Activated T-cell treated with anti-CD3 and anti-CD28 coated beads, Interleukin-2, amount 50 U/mL, for 24 hours (primary cell): ENCODE measurements around the gene RIOX2.

ENCODE experiments used
- DNase-seq: peaks from one replicate; pipeline ENCODE4 v3.0.0-alpha.2; 2020
- H3K27ac Mint-ChIP-seq: 2 replicates; pipeline ENCODE4 v1.8.0; 2020; ENCODE audit warnings: mild to moderate bottlenecking, mixed read lengths
- H3K27me3 Mint-ChIP-seq: 2 replicates; pipeline ENCODE4 v1.8.0; 2020; ENCODE audit warnings: mixed read lengths
- H3K36me3 Mint-ChIP-seq: 2 replicates; pipeline ENCODE4 v1.8.0; 2020; ENCODE audit warnings: low read depth, mixed read lengths
- H3K4me1 Mint-ChIP-seq: 2 replicates; pipeline ENCODE4 v1.8.0; 2020; ENCODE audit warnings: low read depth, mixed read lengths
- H3K4me3 Mint-ChIP-seq: 2 replicates; pipeline ENCODE4 v1.8.0; 2020; ENCODE audit warnings: mild to moderate bottlenecking, moderate library complexity, mixed read lengths
- H3K9me3 Mint-ChIP-seq: 2 replicates; pipeline ENCODE4 v1.8.0; 2020; ENCODE audit warnings: mixed read lengths

RIOX2 gene

GRCh38 chr3:97892852-97893251, 79.4 kb downstream of the RIOX2 start:
- Mint-ChIP-seq H3K4me3 (no peak overlapping the region), H3K27ac (no peak overlapping the region), H3K36me3 (peaks cover 18% of the 10 kb centered on the region), H3K27me3 (no peaks in the 10 kb centered on the region), H3K9me3 (no peaks in the 10 kb centered on the region), H3K4me1 (no peaks in the 10 kb centered on the region)
- DNase-seq: no peak
